Renal pelvis (tissue), 4 donors: ENCODE measurements around the gene PHYKPL. TPM values are rescaled to one million over a fixed set of nuclear protein-coding genes. Genes with fewer than 3 reads are reported as not detected.
"Not testable (repeated sequence)": the region's sequence is repeated elsewhere in the genome, so short reads cannot be mapped to it uniquely, and the experiment has no call there.

Experiments used
- DNase-seq: peaks from one replicate; pipeline ENCODE4 v3.0.0-alpha.2; 2013
- polyA plus RNA-seq, 3 donors: library from polyadenylated mRNA; unstranded; fragments of 120-200 nt; gene quantifications; one replicate each; pipeline ENCODE4 v1.2.1, GENCODE V29; 2013; ENCODE audit not compliant: insufficient read length in 3 of 3

The PHYKPL gene
- polyA plus RNA-seq, 3 donors: 62.8 to 140 (median 124) TPM

- no peak for DNase-seq
Measured at GRCh38 chr5:178208540-178209227, 23.9 kb downstream of the PHYKPL start.

- DNase-seq: no peak
Measured at GRCh38 chr5:178207917-178208280, 24.7 kb downstream of the PHYKPL start.

- DNase-seq: no peak
Measured at GRCh38 chr5:178207183-178207916, 25.3 kb downstream of the PHYKPL start.

- no peak for DNase-seq
Measured at GRCh38 chr5:178206166-178207101, 26.2 kb downstream of the PHYKPL start.

GRCh38 chr5:178205749-178206047, 26.9 kb downstream of the PHYKPL start:
- DNase-seq: no peak

GRCh38 chr5:178204935-178205748, 27.5 kb downstream of the PHYKPL start:
- DNase-seq: peak; percentile 62

GRCh38 chr5:178204182-178204934, 28.2 kb downstream of the PHYKPL start, which contains the start of gene HNRNPAB:
TSS of gene HNRNPAB (plus strand) at chr5:178204533. CDS start at chr5:178204838, 305 bp downstream.
- DNase-seq: peak; percentile 96

GRCh38 chr5:178203670-178204181, 28.9 kb downstream of the PHYKPL start:
- DNase-seq: no peak

GRCh38 chr5:178202541-178202940, 30.1 kb downstream of the PHYKPL start:
- DNase-seq: no peak

GRCh38 chr5:178201927-178202235, 30.7 kb downstream of the PHYKPL start:
- DNase-seq: no peak

- no peak for DNase-seq
Measured at GRCh38 chr5:178201221-178201926, 31.2 kb downstream of the PHYKPL start.

GRCh38 chr5:178199581-178200434, 32.8 kb downstream of the PHYKPL start:
- no peak for DNase-seq

- no peak for DNase-seq
Measured at GRCh38 chr5:178198706-178199105, 33.9 kb downstream of the PHYKPL start.

- not testable (repeated sequence) for DNase-seq
Measured at GRCh38 chr5:178198151-178198550, 34.5 kb downstream of the PHYKPL start.

- DNase-seq: no peak
Measured at GRCh38 chr5:178196986-178197385, 35.6 kb downstream of the PHYKPL start.

- DNase-seq: no peak
Measured at GRCh38 chr5:178196281-178196812, 36.3 kb downstream of the PHYKPL start.

- no peak for DNase-seq
Measured at GRCh38 chr5:178194026-178194425, 38.6 kb downstream of the PHYKPL start.

GRCh38 chr5:178193251-178193809, 39.3 kb downstream of the PHYKPL start:
- DNase-seq: no peak
